8988T (cell line): ENCODE measurements around the gene CEP68.
A peak's percentile ranks its signal among the peaks of the same experiment; 100 is the strongest.
"Not testable (repeated sequence)": the region's sequence is repeated elsewhere in the genome, so short reads cannot be mapped to it uniquely, and the experiment has no call there.

ENCODE experiments used
- DNase-seq: peaks from one replicate; pipeline ENCODE4 v3.0.0; 2011

The CEP68 gene, protein sequence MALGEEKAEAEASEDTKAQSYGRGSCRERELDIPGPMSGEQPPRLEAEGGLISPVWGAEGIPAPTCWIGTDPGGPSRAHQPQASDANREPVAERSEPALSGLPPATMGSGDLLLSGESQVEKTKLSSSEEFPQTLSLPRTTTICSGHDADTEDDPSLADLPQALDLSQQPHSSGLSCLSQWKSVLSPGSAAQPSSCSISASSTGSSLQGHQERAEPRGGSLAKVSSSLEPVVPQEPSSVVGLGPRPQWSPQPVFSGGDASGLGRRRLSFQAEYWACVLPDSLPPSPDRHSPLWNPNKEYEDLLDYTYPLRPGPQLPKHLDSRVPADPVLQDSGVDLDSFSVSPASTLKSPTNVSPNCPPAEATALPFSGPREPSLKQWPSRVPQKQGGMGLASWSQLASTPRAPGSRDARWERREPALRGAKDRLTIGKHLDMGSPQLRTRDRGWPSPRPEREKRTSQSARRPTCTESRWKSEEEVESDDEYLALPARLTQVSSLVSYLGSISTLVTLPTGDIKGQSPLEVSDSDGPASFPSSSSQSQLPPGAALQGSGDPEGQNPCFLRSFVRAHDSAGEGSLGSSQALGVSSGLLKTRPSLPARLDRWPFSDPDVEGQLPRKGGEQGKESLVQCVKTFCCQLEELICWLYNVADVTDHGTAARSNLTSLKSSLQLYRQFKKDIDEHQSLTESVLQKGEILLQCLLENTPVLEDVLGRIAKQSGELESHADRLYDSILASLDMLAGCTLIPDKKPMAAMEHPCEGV

GRCh38 chr2:65056215-65057053 is at the start of gene CEP68:
Gene CEP68 (plus strand): TSS chr2:65056416. CDS start chr2:65069445, 13,029 bp downstream.
- peak; percentile 95 for DNase-seq

DNA sequence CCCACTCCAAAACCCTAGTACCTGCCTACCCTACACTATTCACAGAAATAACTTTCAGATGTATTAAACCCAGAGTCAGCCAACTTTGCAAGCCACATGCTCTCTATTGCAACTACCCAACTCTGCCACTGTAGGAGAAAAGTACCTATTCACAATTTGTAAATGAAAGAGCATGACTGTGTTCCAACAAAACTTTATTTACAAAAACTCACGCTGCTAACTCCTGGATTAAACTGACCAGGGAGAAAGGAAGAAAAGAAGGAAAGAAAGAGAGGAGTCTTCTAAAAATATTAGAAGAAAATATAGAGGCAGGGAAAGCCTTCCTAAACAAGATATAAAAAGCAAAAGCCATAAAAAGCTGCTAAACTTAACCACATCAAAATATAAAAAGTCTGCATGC is 42.4 kb upstream of the CEP68 start:
- no peak for DNase-seq

DNA sequence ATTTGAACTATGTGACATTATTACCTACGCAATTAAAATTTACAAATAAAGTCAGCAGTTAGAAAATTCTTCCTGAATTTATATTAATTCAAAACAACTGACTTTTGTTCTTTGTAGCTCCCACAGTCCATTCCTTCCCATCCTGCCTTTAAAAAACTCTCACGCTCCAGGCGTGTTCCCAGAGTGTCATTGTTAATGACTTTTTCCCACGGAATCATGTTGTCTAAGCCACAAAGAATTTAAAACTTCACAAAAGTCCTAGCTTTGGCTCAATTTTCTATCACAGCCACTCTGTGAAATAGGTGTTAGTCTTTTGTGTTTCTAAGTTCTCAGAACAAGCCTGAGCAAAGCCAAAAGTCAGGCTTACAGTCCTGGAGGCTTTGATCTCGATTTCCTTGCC is 40.5 kb upstream of the CEP68 start:
- no peak for DNase-seq

GRCh38 chr2:65016789-65017188 is 39.4 kb upstream of the CEP68 start:
- no peak for DNase-seq

DNA sequence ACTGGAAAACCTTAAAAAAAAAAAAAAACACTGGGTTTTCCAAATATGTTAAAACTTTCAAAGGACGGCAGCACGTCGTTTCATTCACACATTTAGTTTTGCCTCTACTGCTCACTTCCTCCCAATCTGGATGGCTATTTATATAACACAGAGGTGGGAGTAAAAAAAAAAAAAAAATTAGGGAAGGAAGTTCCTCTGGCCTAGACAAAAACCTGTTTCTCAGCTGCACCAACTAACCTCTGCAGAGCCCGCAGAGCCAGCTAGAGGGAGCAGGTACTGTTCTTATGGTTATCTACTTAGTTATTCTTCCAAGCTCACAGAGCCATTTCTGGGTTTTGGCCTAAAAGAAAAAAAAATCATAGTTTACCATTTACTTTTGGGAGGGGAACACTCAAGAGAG is 38.9 kb upstream of the CEP68 start:
- DNase-seq, result no peak

DNA sequence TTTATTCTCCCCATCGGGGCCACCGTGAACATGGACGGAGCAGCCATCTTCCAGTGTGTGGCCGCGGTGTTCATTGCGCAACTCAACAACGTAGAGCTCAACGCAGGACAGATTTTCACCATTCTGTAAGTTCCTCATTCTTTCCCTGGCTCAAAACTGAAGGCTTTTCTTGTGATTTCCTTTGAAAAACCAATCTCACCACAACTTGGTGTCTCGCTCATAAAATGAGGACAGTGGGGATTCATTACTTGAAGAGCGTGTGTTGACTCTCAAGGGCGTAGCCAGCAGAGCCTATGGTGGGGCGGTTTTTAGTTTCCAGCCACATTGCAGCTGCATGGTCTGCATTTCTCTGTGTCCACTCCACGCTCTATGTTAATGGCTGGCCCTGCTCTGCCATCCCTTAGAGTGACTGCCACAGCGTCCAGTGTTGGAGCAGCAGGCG is 38.1 kb upstream of the CEP68 start:
- no peak for DNase-seq

GRCh38 chr2:65019010-65019409 is 37.2 kb upstream of the CEP68 start:
- no peak for DNase-seq

- DNase-seq, result no peak
Measured at GRCh38 chr2:65019675-65020195, 36.5 kb upstream of the CEP68 start.

DNA sequence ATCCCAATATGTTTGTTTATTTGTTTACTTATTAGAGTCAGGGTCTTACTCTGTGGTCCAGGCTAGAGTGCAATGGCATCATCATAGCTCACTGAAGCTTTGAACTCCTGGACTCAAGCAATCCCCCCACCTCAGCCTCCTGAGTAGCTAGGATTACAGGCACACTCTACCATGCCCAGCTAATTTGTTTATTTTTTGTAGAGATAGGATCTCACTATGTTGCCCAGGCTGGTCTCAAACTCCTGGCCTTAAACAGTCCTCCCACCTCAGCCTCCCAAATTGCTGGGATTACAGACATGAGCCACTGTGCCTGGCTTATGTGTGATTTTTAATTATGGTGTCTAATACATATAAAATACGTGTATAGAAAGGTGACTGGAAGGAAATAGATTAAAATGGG is 36.0 kb upstream of the CEP68 start:
- DNase-seq, result not testable (repeated sequence)

- no peak for DNase-seq
Measured at GRCh38 chr2:65020943-65021528, 35.2 kb upstream of the CEP68 start.

- no peak for DNase-seq
Measured at GRCh38 chr2:65021709-65022108, 34.5 kb upstream of the CEP68 start.

DNA sequence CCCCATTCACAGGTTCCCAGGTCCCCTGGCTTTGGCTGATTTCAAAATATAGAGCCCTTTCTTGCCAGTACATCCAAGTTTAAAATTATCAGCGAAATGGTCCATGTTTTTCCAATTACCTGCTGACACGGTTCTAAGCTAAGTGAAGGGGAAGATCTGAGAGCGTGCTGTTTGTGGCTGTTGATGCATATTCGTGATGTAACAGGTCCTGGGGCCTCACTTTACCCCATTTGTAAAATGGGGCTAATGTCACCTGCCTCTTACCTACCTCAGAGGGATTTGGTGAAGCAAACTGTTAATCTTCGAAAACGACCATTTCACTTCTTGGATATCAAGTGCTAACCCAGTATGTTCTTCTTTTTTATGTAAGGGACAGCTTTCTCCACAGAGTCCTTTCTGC is 34.0 kb upstream of the CEP68 start:
- no peak for DNase-seq

DNA sequence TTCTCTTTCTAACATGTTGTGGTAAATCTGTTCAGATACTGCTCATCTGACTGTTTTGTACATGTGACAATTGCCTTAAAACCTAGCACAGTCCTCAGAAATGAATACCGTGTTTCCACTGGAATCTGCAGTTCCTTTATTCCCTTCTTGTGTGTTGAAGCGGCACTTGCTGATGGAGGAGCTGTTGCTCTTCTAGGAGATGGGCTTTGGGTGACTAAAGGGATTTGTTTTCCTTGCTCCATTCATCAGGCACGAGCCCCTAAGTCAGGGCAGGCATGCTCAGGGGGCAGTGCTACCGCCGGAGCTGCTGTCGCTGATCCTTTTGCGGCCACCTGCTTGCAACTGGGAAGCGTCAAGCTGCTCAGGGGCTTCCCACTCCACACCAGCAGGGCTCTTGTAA is 32.5 kb upstream of the CEP68 start:
- no peak for DNase-seq

DNA sequence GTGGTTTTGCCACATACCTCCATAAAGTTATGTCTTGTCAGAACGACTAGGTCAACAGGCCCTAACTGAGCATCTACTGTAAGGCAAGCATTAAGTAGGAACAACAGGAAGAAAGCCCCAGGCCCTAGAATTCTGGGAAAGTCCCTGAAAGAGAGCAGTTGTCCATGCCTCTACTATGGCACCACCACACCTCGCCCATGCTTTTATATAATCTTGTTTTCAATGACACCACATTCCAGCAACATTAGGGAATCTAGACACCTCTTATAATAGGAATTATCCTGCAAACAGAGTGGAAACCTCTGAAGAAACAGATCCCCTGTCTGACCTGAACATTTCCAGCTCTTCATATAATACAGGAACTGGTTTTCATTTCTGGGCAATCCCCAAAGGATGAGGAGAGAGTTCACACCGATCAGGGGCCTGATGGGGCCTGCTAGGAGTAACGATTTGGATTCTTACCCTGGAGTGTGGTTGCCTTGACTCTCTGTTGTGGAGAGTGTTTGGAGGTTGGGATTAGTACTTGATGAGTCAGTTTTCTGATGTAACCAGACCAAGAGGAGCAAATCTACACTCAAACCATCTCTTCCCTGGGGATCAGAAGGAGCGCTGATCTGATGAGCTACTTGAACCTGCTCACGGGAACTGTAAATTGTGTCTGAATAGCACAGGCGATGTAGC is 31.9 kb upstream of the CEP68 start:
- DNase-seq, result no peak

DNA sequence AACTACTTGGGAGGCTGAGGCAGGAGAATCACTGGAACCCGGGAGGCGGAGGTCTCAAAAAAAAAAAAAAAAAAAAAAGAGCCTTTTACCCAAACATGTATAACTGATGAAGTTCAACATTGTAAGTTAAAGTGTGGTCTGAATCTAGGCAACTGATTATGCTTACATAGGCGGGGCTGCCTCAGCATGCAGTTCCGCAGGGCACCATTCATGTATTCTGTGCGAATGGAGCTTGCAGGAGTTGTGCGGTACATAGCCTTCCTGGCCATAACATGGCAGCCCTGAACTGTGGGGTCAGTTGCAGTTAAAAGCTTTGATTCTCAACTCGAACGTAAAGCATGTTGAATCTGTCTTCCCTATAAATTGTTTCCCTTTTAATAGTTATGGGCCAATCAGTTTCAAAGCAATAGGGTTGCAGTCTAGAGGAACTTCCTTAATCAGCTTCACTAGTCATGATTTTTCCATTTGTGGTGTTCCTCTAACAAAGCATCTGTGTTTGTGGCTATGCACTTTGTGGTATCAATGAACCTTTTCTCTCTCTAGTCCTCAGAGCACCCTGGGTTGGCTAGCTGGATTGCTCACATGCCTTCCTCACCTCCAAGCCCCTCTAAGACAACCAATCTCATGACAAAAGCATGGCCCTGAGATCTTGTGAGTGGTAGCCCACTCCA is 30.6 kb upstream of the CEP68 start:
- no peak for DNase-seq

GRCh38 chr2:65026154-65026553 is 30.1 kb upstream of the CEP68 start:
- no peak for DNase-seq

- DNase-seq, result no peak
Measured at GRCh38 chr2:65026704-65027464, 29.3 kb upstream of the CEP68 start.

DNA sequence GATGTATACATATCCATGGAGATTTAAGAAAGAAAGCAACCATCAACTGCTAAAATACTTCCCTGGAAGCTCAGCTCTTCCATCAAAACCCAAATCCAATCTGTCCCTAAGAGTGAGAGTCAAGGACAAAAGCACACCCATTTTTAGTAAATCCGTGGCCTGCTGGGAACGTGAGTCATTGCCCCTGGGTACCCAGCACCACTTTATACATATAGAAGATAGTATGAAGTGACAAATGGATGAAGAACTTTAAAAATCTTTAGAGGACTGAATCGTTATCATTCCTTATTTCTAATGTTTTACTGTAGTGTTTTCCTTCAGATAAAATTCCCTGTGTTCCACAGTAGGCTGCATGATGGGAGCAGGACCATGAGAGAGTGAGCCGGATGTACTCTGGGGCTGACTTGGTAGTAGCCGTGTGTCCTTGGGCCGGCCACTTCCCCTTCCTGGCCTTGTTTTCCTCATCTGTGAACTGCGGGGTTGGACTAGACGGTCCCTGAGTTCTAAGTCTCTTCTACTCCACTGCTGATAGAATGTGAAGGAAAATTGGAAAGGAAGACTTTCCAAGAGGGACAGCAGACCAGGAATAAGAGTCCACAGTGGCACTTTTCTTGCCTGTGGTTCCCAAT is 28.5 kb upstream of the CEP68 start:
- DNase-seq, result no peak

- no peak for DNase-seq
Measured at GRCh38 chr2:65030476-65031332, 25.5 kb upstream of the CEP68 start.
